Suppressor macrophage treated with lipopolysaccharide for 1 hour (primary cell): Measurements from ENCODE around the gene TUBGCP6.
"Not testable (repeated sequence)": the region's sequence is repeated elsewhere in the genome, so short reads cannot be mapped to it uniquely, and the experiment has no call there.

ENCODE experiments used
- DNase-seq, 3 donors: peaks; one replicate each; pipeline ENCODE4 v3.0.0-alpha.2; 2020 to 2022

TUBGCP6 gene

GRCh38 chr22:50179937-50180726, 64.7 kb downstream of the TUBGCP6 start:
- DNase-seq, result no peak

- no peak for DNase-seq
Observed at GRCh38 chr22:50178871-50179869, 65.7 kb downstream of the TUBGCP6 start.

GRCh38 chr22:50178471-50178864, 66.4 kb downstream of the TUBGCP6 start:
- DNase-seq, result no peak

GRCh38 chr22:50177537-50178470, 67.0 kb downstream of the TUBGCP6 start:
- DNase-seq, result peak in 1 of 3 donors; percentile 5

- no peak for DNase-seq
Observed at GRCh38 chr22:50176850-50177536, 67.8 kb downstream of the TUBGCP6 start.

GRCh38 chr22:50175921-50176849, 68.6 kb downstream of the TUBGCP6 start:
- DNase-seq, result no peak

- DNase-seq, result no peak
Observed at GRCh38 chr22:50175191-50175461, 69.7 kb downstream of the TUBGCP6 start.

- DNase-seq, result no peak
Observed at GRCh38 chr22:50174382-50175190, 70.2 kb downstream of the TUBGCP6 start.

- no peak for DNase-seq
Observed at GRCh38 chr22:50173983-50174355, 70.9 kb downstream of the TUBGCP6 start.

- DNase-seq, result peak; percentile 77 to 83 (median 78)
Observed at GRCh38 chr22:50173311-50173982, 71.4 kb downstream of the TUBGCP6 start.

- no peak for DNase-seq
Observed at GRCh38 chr22:50171965-50172421, 72.8 kb downstream of the TUBGCP6 start.

- DNase-seq, result no peak
Observed at GRCh38 chr22:50171319-50171964, 73.4 kb downstream of the TUBGCP6 start.

GRCh38 chr22:50170453-50171318, 74.1 kb downstream of the TUBGCP6 start, which contains the start of gene PANX2:
Gene PANX2, plus strand, starts transcription at chr22:50170731. Its CDS starts 0 bp downstream, at chr22:50170731.
- peak in 2 of 3 donors; percentile 13 to 50 for DNase-seq

GRCh38 chr22:50169774-50170341, 75.0 kb downstream of the TUBGCP6 start:
- peak; percentile 60 to 72 (median 62) for DNase-seq

GRCh38 chr22:50169181-50169759, 75.6 kb downstream of the TUBGCP6 start:
- no peak for DNase-seq

- not testable (repeated sequence) for DNase-seq
Observed at GRCh38 chr22:50168490-50169180, 76.2 kb downstream of the TUBGCP6 start.
